Liver (tissue), 9 donors: ENCODE measurements around the gene MRPL58. TPM values are rescaled to one million over a fixed set of nuclear protein-coding genes. Genes with fewer than 3 reads are reported as not detected.
A peak's percentile ranks its signal among the peaks of the same experiment; 100 is the strongest.

Experiments
- DNase-seq: peaks from one replicate; pipeline ENCODE4 v3.0.0-alpha.2; 2017; ENCODE audit warnings: low spot score
- H3K27ac ChIP-seq, 2 donors: one replicate each; pipeline ENCODE4 v1.7.0; 2013; ENCODE audit warnings: inconsistent platforms in 2 of 2, low read length in 2 of 2, control low read depth in 1 of 2, low read depth in 1 of 2, mild to moderate bottlenecking in 1 of 2
- H3K27me3 ChIP-seq, 4 donors: one replicate each; pipeline versions ENCODE4 v1.6.1 to v1.7.0; 2013; ENCODE audit warnings: low read length in 3 of 4, inconsistent platforms in 1 of 4, mild to moderate bottlenecking in 1 of 4, moderate library complexity in 1 of 4; ENCODE audit not compliant: control insufficient read depth in 4 of 4, insufficient read depth in 4 of 4
- H3K36me3 ChIP-seq, 4 donors: one replicate each; pipeline versions ENCODE4 v1.6.1 to v1.7.0; 2013; ENCODE audit warnings: low read length in 3 of 4, mild to moderate bottlenecking in 3 of 4, low read depth in 1 of 4, moderate library complexity in 1 of 4; ENCODE audit not compliant: control insufficient read depth in 4 of 4, insufficient read depth in 3 of 4
- H3K4me1 ChIP-seq, 4 donors: one replicate each; pipeline versions ENCODE4 v1.6.1 to v1.7.0; 2013; ENCODE audit warnings: low read length in 3 of 4, mild to moderate bottlenecking in 3 of 4, moderate library complexity in 1 of 4; ENCODE audit not compliant: control insufficient read depth in 4 of 4, insufficient read depth in 4 of 4
- H3K4me3 ChIP-seq, 3 donors: one replicate each; pipeline versions ENCODE4 v1.6.1 to v1.7.0; 2013; ENCODE audit warnings: low read length in 3 of 3, control low read depth in 1 of 3, low read depth in 1 of 3, mild to moderate bottlenecking in 1 of 3
- H3K9ac ChIP-seq, 2 donors: one replicate each; pipeline ENCODE4 v1.7.0; 2013; ENCODE audit warnings: low read length in 2 of 2, mild to moderate bottlenecking in 2 of 2, moderate library complexity in 2 of 2, control low read depth in 1 of 2, low read depth in 1 of 2
- H3K9me3 ChIP-seq, 4 donors: one replicate each; pipeline versions ENCODE4 v1.6.1 to v1.7.0; 2013; ENCODE audit warnings: low read length in 3 of 4; ENCODE audit not compliant: control insufficient read depth in 4 of 4
- ATF3 ChIP-seq: IDR thresholded peaks from 2 replicates; pipeline ENCODE4 v1.6.1; 2016; ENCODE audit warnings: antibody characterized with exemption
- EGR1 ChIP-seq, 2 donors: IDR thresholded peaks; 2 replicates each; pipeline ENCODE4 v1.6.1; 2016 to 2018; ENCODE audit warnings: antibody characterized with exemption in 2 of 2, low read depth in 2 of 2
- FOXA1 ChIP-seq: IDR thresholded peaks from 2 replicates; pipeline ENCODE4 v1.6.1; 2016; ENCODE audit warnings: antibody characterized with exemption
- FOXA2 ChIP-seq: IDR thresholded peaks from 2 replicates; pipeline ENCODE4 v1.6.1; 2016; ENCODE audit warnings: antibody characterized with exemption
- GABPA ChIP-seq, 2 donors: IDR thresholded peaks in 1 of 2; conservative IDR thresholded peaks in 1 of 2; 2 replicates each; pipeline ENCODE4 v1.6.1; 2016; ENCODE audit warnings: antibody characterized with exemption in 2 of 2, mild to moderate bottlenecking in 1 of 2, moderate library complexity in 1 of 2
- HNF4A ChIP-seq, 2 donors: conservative IDR thresholded peaks; 2 replicates each; pipeline ENCODE4 v1.6.1; 2016; ENCODE audit warnings: antibody characterized with exemption in 2 of 2, mild to moderate bottlenecking in 2 of 2
- HNF4G ChIP-seq: IDR thresholded peaks from 2 replicates; pipeline ENCODE4 v1.6.1; 2016; ENCODE audit warnings: antibody characterized with exemption
- JUND ChIP-seq, 2 donors: IDR thresholded peaks; 2 replicates each; pipeline ENCODE4 v1.6.1; 2016; ENCODE audit warnings: antibody characterized with exemption in 2 of 2
- NR2F2 ChIP-seq: IDR thresholded peaks from 2 replicates; pipeline ENCODE4 v1.6.1; 2016; ENCODE audit warnings: antibody characterized with exemption
- RAD21 ChIP-seq, 2 donors: IDR thresholded peaks; 2 replicates each; pipeline ENCODE4 v1.6.1; 2016; ENCODE audit warnings: antibody characterized with exemption in 2 of 2, mild to moderate bottlenecking in 2 of 2
- REST ChIP-seq: IDR thresholded peaks from 2 replicates; pipeline ENCODE4 v1.6.1; 2016; ENCODE audit warnings: antibody characterized with exemption, mild to moderate bottlenecking
- RXRA ChIP-seq, 2 donors: IDR thresholded peaks; 2 replicates each; pipeline ENCODE4 v1.6.1; 2017 to 2018; ENCODE audit warnings: antibody characterized with exemption in 2 of 2, mild to moderate bottlenecking in 1 of 2
- SP1 ChIP-seq: IDR thresholded peaks from 2 replicates; pipeline ENCODE4 v1.6.1; 2018; ENCODE audit warnings: antibody characterized with exemption, mild to moderate bottlenecking
- TAF1 ChIP-seq: conservative IDR thresholded peaks from 2 replicates; pipeline ENCODE4 v1.6.1; 2016; ENCODE audit warnings: antibody characterized with exemption, mild to moderate bottlenecking
- YY1 ChIP-seq: IDR thresholded peaks from 2 replicates; pipeline ENCODE4 v1.6.1; 2016; ENCODE audit warnings: antibody characterized with exemption, mild to moderate bottlenecking
- ZBTB33 ChIP-seq: IDR thresholded peaks from 2 replicates; pipeline ENCODE4 v1.6.1; 2016; ENCODE audit warnings: antibody characterized with exemption
- WGBS: extraction: QIAGEN DNeasy Blood & Tissue Kit; methylation state at CpG from one replicate; pipeline ENCODE4 v1.1.7; 2013; 5-methylcytosine and 5-hydroxymethylcytosine counted together
- polyA plus RNA-seq, 2 donors: library from polyadenylated mRNA; stranded (reverse) in 1 of 2; unstranded in 1 of 2; fragments of 200-250 nt in 1 of 2; fragments of >200 nt in 1 of 2; fragmentation: Nextera tagmentation in 1 of 2; extraction: Ambion mirVana in 1 of 2; gene quantifications; one replicate each; pipeline versions ENCODE4 v1.2.1 to v1.2.3, GENCODE V29; 2013 to 2015
- total RNA-seq, 2 donors: library from RNA; depleted of rRNA; stranded (reverse); fragments of >200 nt; gene quantifications; one replicate each; pipeline ENCODE4 v1.2.3, GENCODE V29; 2014
- TF ChIP-seq, protein P1 (sequence below): IDR thresholded peaks from 2 replicates; pipeline ENCODE4 v1.6.1; 2016; ENCODE audit warnings: antibody characterized with exemption
- TF ChIP-seq, protein P2 (sequence below): fragments of 150-350 bp; IDR thresholded peaks from 2 replicates; pipeline ENCODE4 v1.5.1; 2017; ENCODE audit warnings: improper control_type of control experiment, low read depth, low read length; ENCODE audit not compliant: missing input control
- donor health status: healthy.
- donor health status: healthy.
- donor health status: healthy.
- donor health status: healthy.
- donor health status: healthy.

MRPL58 gene
- total and polyA plus RNA-seq, 4 donors = 20.5 to 47.0 (median 33.4) TPM

- H3K27me3 ChIP-seq = no peaks in the 10 kb centered on the region
- H3K9ac ChIP-seq = peak overlapping the region; percentile 35 to 40
- peak overlapping the region; percentile 53 to 66 (median 63) for H3K4me3 ChIP-seq
- H3K27ac ChIP-seq = peak overlapping the region; percentile 52 to 80
- peaks cover 5 to 24% (median 15%) of the 10 kb centered on the region in 4 donors for H3K4me1 ChIP-seq
- 3% methylated on average over 43 of the region's 43 CpGs for WGBS
- no peak for TF ChIP-seq FOXA2
- TF ChIP-seq SP1 = no peak
- no peak for TF ChIP-seq ZBTB33
- peak in 1 of 2 donors; percentile 1 for TF ChIP-seq RXRA (IDR thresholded peaks at IDR 0.05)
- TF ChIP-seq TAF1 = no peak
- TF ChIP-seq FOXA1 = no peak
- no peak for TF ChIP-seq REST
- TF ChIP-seq ATF3 = peak; percentile 90
- TF ChIP-seq NR2F2 = no peak
- TF ChIP-seq HNF4A (conservative IDR thresholded peaks at IDR 0.05) = no peak
- no peak for TF ChIP-seq YY1
- TF ChIP-seq JUND (IDR thresholded peaks at IDR 0.05) = no peak
- TF ChIP-seq EGR1 (IDR thresholded peaks at IDR 0.05; ENCODE audit: low read depth in 2 of 2) = no peak
- TF ChIP-seq RAD21 (IDR thresholded peaks at IDR 0.05) = no peak
- TF ChIP-seq GABPA (IDR thresholded peaks at IDR 0.05 in 1 of 2, conservative IDR thresholded peaks at IDR 0.05 in 1 of 2) = no peak
- TF ChIP-seq, protein P1, sequence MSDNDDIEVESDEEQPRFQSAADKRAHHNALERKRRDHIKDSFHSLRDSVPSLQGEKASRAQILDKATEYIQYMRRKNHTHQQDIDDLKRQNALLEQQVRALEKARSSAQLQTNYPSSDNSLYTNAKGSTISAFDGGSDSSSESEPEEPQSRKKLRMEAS = peak; percentile 75
- TF ChIP-seq, protein P2, sequence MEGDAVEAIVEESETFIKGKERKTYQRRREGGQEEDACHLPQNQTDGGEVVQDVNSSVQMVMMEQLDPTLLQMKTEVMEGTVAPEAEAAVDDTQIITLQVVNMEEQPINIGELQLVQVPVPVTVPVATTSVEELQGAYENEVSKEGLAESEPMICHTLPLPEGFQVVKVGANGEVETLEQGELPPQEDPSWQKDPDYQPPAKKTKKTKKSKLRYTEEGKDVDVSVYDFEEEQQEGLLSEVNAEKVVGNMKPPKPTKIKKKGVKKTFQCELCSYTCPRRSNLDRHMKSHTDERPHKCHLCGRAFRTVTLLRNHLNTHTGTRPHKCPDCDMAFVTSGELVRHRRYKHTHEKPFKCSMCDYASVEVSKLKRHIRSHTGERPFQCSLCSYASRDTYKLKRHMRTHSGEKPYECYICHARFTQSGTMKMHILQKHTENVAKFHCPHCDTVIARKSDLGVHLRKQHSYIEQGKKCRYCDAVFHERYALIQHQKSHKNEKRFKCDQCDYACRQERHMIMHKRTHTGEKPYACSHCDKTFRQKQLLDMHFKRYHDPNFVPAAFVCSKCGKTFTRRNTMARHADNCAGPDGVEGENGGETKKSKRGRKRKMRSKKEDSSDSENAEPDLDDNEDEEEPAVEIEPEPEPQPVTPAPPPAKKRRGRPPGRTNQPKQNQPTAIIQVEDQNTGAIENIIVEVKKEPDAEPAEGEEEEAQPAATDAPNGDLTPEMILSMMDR = no peak
- no peak for TF ChIP-seq HNF4G
- no peaks in the 10 kb centered on the region for H3K9me3 ChIP-seq
- H3K36me3 ChIP-seq = peaks cover 4 to 11% (median 10%) of the 10 kb centered on the region in 4 donors
- peak; percentile 96 for DNase-seq
These were observed 21.9 kb downstream of the MRPL58 start for GRCh38 chr17:75034236-75034908.
